Measurements from ENCODE around the gene NAV3. TPM values are rescaled to one million over a fixed set of nuclear protein-coding genes. Genes with fewer than 3 reads are reported as not detected.
A peak's percentile ranks its signal among the peaks of the same experiment; 100 is the strongest.

NAV3 gene
- total and polyA plus RNA-seq, 7 donors, result 0.50 to 13.3 (median 6.8) TPM; not detected in 1

GRCh38 chr12:77818351-77818750 is 12.3 kb upstream of the NAV3 start:
- 86 to 87% methylated on average over 4 of the region's 4 CpGs for WGBS, 2 donors
- intact Hi-C loops (cut with DNase I), result no loop called here
- Histone ChIP-seq H3K27ac (no peak overlapping the region), H3K9me3 (no peaks in the 10 kb centered on the region), H3K4me1 (peaks cover 0 to 3% (median 0%) of the 10 kb centered on the region in 4 donors), H3K4me3 (no peak overlapping the region), H3K27me3 (no peaks in the 10 kb centered on the region), H3K36me3 (no peaks in the 10 kb centered on the region)
- no peak for TF ChIP-seq CTCF (IDR thresholded peaks at IDR 0.05)
- no peak for TF ChIP-seq POLR2A (IDR thresholded peaks at IDR 0.05)
- no peak for TF ChIP-seq EP300 (IDR thresholded peaks at IDR 0.05)
- TF ChIP-seq POLR2AphosphoS5 (IDR thresholded peaks at IDR 0.05), result no peak
- DNase-seq, result no peak

GRCh38 chr12:77821699-77822203 is 8.9 kb upstream of the NAV3 start:
- 49 to 65% methylated on average over 2 of the region's 2 CpGs for WGBS, 2 donors
- no peak for TF ChIP-seq EP300 (IDR thresholded peaks at IDR 0.05)
- TF ChIP-seq CTCF (IDR thresholded peaks at IDR 0.05), result no peak
- TF ChIP-seq POLR2AphosphoS5 (IDR thresholded peaks at IDR 0.05), result no peak
- TF ChIP-seq POLR2A (IDR thresholded peaks at IDR 0.05), result no peak

GRCh38 chr12:77833329-77833728 is 2.6 kb downstream of the NAV3 start:
- Histone ChIP-seq H3K36me3 (no peaks in the 10 kb centered on the region), H3K4me3 (peak overlapping the region in 2 of 4 donors; percentile 31 to 35), H3K27me3 (no peaks in the 10 kb centered on the region), H3K9me3 (no peaks in the 10 kb centered on the region), H3K4me1 (peaks cover 0 to 8% (median 0%) of the 10 kb centered on the region in 4 donors), H3K27ac (peak overlapping the region in 1 of 4 donors; percentile 47)
- DNase-seq, result no peak
- intact Hi-C loops (cut with DNase I), result no loop called here
- TF ChIP-seq POLR2A (IDR thresholded peaks at IDR 0.05) (no peak), POLR2AphosphoS5 (IDR thresholded peaks at IDR 0.05) (no peak)
- 72 to 80% methylated on average over 9 of the region's 9 CpGs for WGBS, 2 donors

More at GRCh38 chr12:77821699-77822203, 8.9 kb upstream of the NAV3 start:
- no peak for DNase-seq
- H3K27me3 ChIP-seq, result no peaks in the 10 kb centered on the region
- no peaks in the 10 kb centered on the region for H3K9me3 ChIP-seq
- no peak overlapping the region for H3K27ac ChIP-seq
- intact Hi-C loops (cut with DNase I), result no loop called here
- no peak overlapping the region for H3K4me3 ChIP-seq
- H3K36me3 ChIP-seq, result no peaks in the 10 kb centered on the region
- peaks cover 0 to 3% (median 0%) of the 10 kb centered on the region in 4 donors for H3K4me1 ChIP-seq

- H3K4me1 ChIP-seq, result peaks cover 0 to 8% (median 0%) of the 10 kb centered on the region in 4 donors
- no peaks in the 10 kb centered on the region for H3K9me3 ChIP-seq
- H3K27ac ChIP-seq, result no peak overlapping the region
- no peaks in the 10 kb centered on the region for H3K36me3 ChIP-seq
- intact Hi-C loops (cut with DNase I), result no loop called here
- no peaks in the 10 kb centered on the region for H3K27me3 ChIP-seq
- 55 to 78% methylated on average over 2 of the region's 2 CpGs for WGBS, 2 donors
- H3K4me3 ChIP-seq, result no peak overlapping the region
- no peak for DNase-seq
- no peak for TF ChIP-seq EP300 (IDR thresholded peaks at IDR 0.05)
- no peak for TF ChIP-seq POLR2A (IDR thresholded peaks at IDR 0.05)
- TF ChIP-seq CTCF (IDR thresholded peaks at IDR 0.05), result no peak
Observed at GRCh38 chr12:77834618-77835017, 3.9 kb downstream of the NAV3 start.

- Histone ChIP-seq H3K4me3 (no peak overlapping the region), H3K27me3 (no peaks in the 10 kb centered on the region), H3K27ac (no peak overlapping the region), H3K36me3 (no peaks in the 10 kb centered on the region), H3K9me3 (no peaks in the 10 kb centered on the region), H3K4me1 (no peaks in the 10 kb centered on the region)
- intact Hi-C loops (cut with DNase I), result no loop called here
- DNase-seq, result no peak
- TF ChIP-seq CTCF (IDR thresholded peaks at IDR 0.05) (no peak), POLR2A (IDR thresholded peaks at IDR 0.05) (no peak), EP300 (IDR thresholded peaks at IDR 0.05) (no peak), POLR2AphosphoS5 (IDR thresholded peaks at IDR 0.05) (no peak)
Observed at GRCh38 chr12:77835969-77836368, 5.3 kb downstream of the NAV3 start.

Data from sigmoid colon (tissue), 7 donors.